NCI-H187 treated with DMSO at 0.1 percent for 48 hours (cell line): Measurements from ENCODE around the gene CENPN.

Experiments
- DNase-seq: peaks from one replicate; lab custom pipeline; 2025; lab: John Stamatoyannopoulos, UW

CENPN gene

GRCh38 chr16:81029930-81030604 is 23.1 kb downstream of the CENPN start:
- DNase-seq = no peak

GRCh38 chr16:81035398-81035974 is 28.5 kb downstream of the CENPN start, which contains the start of gene ATMIN:
ATMIN (plus strand) TSS chr16:81035842; CDS start chr16:81035871, 29 bp downstream.
- peak; percentile 6 for DNase-seq

GRCh38 chr16:81035975-81036750 is 29.1 kb downstream of the CENPN start:
- no peak for DNase-seq

- DNase-seq = no peak
Measured at GRCh38 chr16:81036751-81037350, 29.8 kb downstream of the CENPN start.

GRCh38 chr16:81040131-81040530 is 33.1 kb downstream of the CENPN start:
- DNase-seq = no peak

GRCh38 chr16:81040842-81041241 is 33.8 kb downstream of the CENPN start:
- no peak for DNase-seq

- no peak for DNase-seq
Measured at GRCh38 chr16:81041696-81042095, 34.7 kb downstream of the CENPN start.

GRCh38 chr16:81042821-81043220 is 35.8 kb downstream of the CENPN start:
- no peak for DNase-seq

- no peak for DNase-seq
Measured at GRCh38 chr16:81053761-81054160, 46.7 kb downstream of the CENPN start.

GRCh38 chr16:81060576-81061306 is 53.7 kb downstream of the CENPN start:
- DNase-seq = no peak

- no peak for DNase-seq
Measured at GRCh38 chr16:81061307-81061640, 54.3 kb downstream of the CENPN start.

- no peak for DNase-seq
Measured at GRCh38 chr16:81061871-81062608, 55.0 kb downstream of the CENPN start.

- DNase-seq = no peak
Measured at GRCh38 chr16:81066681-81067080, 59.7 kb downstream of the CENPN start.

GRCh38 chr16:81067166-81067565 is 60.2 kb downstream of the CENPN start:
- no peak for DNase-seq

- DNase-seq = no peak
Measured at GRCh38 chr16:81069063-81069462, 62.0 kb downstream of the CENPN start.

- DNase-seq = no peak
Measured at GRCh38 chr16:81070979-81071378, 64.0 kb downstream of the CENPN start.

- DNase-seq = no peak
Measured at GRCh38 chr16:81071805-81072204, 64.8 kb downstream of the CENPN start.

- DNase-seq = no peak
Measured at GRCh38 chr16:81073560-81074330, 66.7 kb downstream of the CENPN start.

GRCh38 chr16:81076566-81077075 is 69.6 kb downstream of the CENPN start:
- DNase-seq = peak; percentile 52
